ENCODE results near the gene ATP5PB. TPM values are rescaled to one million over a fixed set of nuclear protein-coding genes. Genes with fewer than 3 reads are reported as not detected.
A peak's percentile ranks its signal among the peaks of the same experiment; 100 is the strongest.

ATP5PB gene
- polyA plus RNA-seq, 4 donors = 381 to 438 (median 392) TPM

DNA sequence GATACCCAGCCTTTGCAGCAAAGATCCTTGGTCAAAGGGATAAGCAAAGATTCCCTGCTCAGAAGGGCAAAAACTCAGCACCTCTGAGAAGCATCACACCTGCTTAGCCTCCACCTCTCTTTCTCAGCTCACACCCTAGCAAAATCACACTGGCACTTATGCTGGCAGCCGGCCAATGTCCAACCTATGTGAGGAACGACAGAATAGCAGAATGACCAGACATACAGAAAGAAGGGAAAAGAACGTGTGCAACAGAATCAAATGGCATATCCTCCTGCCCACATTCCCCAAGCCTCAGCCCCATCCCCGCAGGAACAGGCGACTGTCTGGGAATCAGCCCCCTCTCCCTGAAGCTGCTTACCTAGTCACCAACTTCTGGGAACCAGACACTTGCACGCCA, 54.8 kb downstream of the ATP5PB start:
- DNase-seq (ENCODE audit: low read depth in 4 of 4, low spot score in 3 of 4) = no peak

DNA sequence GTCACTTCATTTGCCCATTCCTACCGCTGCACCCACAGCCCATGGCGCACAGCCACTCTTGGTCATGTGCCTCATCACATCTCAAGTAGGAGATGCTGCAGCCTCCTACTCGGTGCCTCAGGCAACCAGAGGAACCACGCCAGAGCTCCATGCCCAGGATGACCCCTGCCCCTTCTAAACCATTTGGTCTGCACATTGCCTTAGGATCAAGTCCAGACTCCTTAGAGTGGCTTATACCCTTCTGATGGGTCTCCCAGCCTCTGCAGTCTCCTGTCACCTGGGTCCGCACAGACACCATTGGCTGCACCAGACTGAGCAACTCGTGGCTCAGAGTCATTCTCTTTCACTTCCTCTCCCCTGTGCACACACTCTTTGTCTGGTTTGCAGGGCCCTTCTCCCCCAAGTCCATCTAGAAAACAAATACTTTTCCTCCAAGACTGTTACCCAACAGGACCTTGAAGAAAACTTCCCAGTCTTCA, 56.4 kb downstream of the ATP5PB start:
- no peak for DNase-seq (ENCODE audit: low read depth in 4 of 4, low spot score in 3 of 4)

- DNase-seq (ENCODE audit: low read depth in 4 of 4, low spot score in 3 of 4) = no peak
Observed at GRCh38 chr1:111506561-111506960, 57.3 kb downstream of the ATP5PB start.

DNA sequence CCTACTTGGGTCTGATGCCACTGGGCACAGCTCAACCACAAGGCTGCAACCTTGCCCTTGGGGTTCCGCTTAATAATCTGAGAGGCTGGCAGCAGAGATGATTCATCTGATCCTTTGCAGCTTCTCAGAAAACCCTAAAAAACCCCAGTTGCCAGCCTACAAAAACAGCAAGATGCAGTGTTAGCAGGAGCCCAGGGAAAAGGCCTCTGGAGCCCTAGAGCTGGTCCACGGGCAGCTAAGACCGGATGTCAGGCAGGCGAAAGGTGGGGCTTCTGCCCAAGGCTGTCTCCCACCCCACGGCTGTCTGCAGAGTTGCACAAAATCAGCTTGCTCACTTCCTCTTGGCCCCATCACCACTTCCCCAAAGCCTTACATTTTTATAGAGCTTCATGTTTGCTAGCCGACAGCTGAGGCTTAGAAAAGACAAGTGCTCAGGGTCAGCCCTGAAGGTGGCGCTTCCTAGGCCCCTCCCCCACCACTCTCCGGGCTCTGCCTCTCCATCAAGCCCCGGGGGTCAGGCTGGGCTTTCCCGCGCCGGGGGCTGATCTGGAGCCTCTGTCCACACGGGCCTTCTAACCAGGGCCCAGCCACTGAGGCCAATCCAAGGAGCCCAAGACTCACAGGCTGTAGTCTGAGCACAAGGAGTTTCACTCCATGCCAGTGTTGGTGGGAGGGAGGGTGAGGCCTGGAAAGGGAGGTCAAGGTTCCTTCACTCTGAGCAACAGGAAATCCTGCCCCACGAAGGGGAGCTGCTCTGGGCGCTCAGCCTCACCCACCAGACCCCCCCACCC, 58.3 kb downstream of the ATP5PB start:
- peak in 1 of 4 donors; percentile 43 for DNase-seq (ENCODE audit: low read depth in 4 of 4, low spot score in 3 of 4)

- no peak for DNase-seq (ENCODE audit: low read depth in 4 of 4, low spot score in 3 of 4)
Observed at GRCh38 chr1:111509997-111510375, 60.7 kb downstream of the ATP5PB start.

- DNase-seq (ENCODE audit: low read depth in 4 of 4, low spot score in 3 of 4) = no peak
Observed at GRCh38 chr1:111511370-111511769, 62.1 kb downstream of the ATP5PB start.

Other genes with a start within 250 kb of the ATP5PB start
- gene DENND2D, start 248.8 kb upstream of the ATP5PB start, polyA plus RNA-seq (ENCODE audit: insufficient read length in 4 of 4) = 10 to 100 TPM; 15.1 to 20.4 (median 18.0) TPM
- gene CHI3L2, start 221.8 kb upstream of the ATP5PB start, polyA plus RNA-seq (ENCODE audit: insufficient read length in 4 of 4) = under 1 TPM; 0.23 to 0.47 (median 0.32) TPM
- gene CHIA, start 158.6 kb upstream of the ATP5PB start, polyA plus RNA-seq (ENCODE audit: insufficient read length in 4 of 4) = not detected
- gene OVGP1, start 21.7 kb upstream of the ATP5PB start, polyA plus RNA-seq (ENCODE audit: insufficient read length in 4 of 4) = 1 to 10 TPM; 3.0 to 5.4 (median 3.8) TPM
- 10 to 100 TPM; 40.3 to 43.2 (median 41.0) TPM for gene WDR77, start 208 bp upstream of the ATP5PB start, polyA plus RNA-seq (ENCODE audit: insufficient read length in 4 of 4)
- 1 to 10 TPM; 3.4 to 4.8 (median 3.8) TPM for gene C1orf162, start 24.5 kb downstream of the ATP5PB start, polyA plus RNA-seq (ENCODE audit: insufficient read length in 4 of 4)
- under 1 TPM; 0.50 to 0.83 (median 0.61) TPM for gene ADORA3, start 54.2 kb downstream of the ATP5PB start, polyA plus RNA-seq (ENCODE audit: insufficient read length in 4 of 4)
- gene TMIGD3, start 54.2 kb downstream of the ATP5PB start, polyA plus RNA-seq (ENCODE audit: insufficient read length in 4 of 4) = 1 to 10 TPM; 1.0 to 1.8 (median 1.1) TPM
- 10 to 100 TPM; 73.9 to 92.6 (median 86.1) TPM for gene RAP1A, start 170.3 kb downstream of the ATP5PB start, polyA plus RNA-seq (ENCODE audit: insufficient read length in 4 of 4)